ENCODE results near the gene TMEM138.

TMEM138 gene

DNA sequence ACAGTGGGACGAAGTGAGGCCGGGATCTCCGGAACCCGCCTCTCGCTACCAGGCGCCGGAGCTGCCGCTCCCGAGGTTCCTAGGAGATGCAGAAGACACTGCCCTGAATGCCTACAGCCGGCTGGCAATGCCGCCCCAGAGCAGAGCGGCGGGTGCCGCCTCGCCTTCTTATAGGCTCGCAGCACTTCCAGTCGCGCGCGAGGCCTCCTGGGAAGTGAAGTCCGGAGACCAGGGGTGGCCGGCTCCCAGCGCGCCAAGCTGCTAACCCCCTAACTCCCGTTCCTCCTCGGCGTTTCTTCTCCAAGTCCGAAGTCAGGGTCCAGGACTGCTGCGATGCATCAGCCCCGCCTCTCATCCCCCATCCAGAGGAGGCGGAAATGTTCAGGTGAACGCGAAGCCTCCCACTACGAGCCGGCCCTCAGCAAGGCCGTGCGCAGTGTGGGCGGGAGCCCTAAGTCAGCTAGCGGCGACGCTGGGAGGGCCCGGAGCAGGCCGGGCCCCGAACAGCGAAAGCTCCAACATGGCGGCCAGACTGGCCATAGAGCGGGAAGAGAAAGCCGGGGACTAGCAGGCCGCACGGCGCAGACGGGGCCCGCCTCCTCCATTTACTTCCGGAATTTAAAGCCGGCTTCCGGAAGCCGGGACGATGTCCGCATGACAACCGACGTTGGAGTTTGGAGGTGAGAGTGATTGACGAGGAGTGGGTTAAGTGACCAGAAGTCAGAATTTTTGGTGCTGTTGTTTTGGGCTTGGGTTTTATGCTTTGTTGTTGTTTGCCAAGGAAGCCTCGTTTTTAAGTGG, at the start of gene TMEM138, which contains the start of gene CYB561A3:
TMEM138 (plus strand) TSS at position 634 of the 801 bp plus-strand sequence. CDS start 2,017 bp downstream, outside the sequence.
CYB561A3 (minus strand) TSS at position 142 of the 801 bp plus-strand sequence. CDS start 5,169 bp downstream, outside the sequence.
- peaks cover 30% of the 10 kb centered on the region for H3K4me1 Mint-ChIP-seq (ENCODE audit: low read depth)
- H3K27me3 Mint-ChIP-seq (ENCODE audit: low read depth): no peaks in the 10 kb centered on the region
- H3K27ac Mint-ChIP-seq: peak within 1 kb of the TSS; percentile 96
- DNase-seq (ENCODE audit: low spot score): peak; percentile 95
- peaks cover 24% of the 10 kb centered on the region for H3K36me3 Mint-ChIP-seq (ENCODE audit: low read depth)
- no peaks in the 10 kb centered on the region for H3K9me3 Mint-ChIP-seq
- H3K4me3 Mint-ChIP-seq: peak within 1 kb of the TSS; percentile 97

DNA sequence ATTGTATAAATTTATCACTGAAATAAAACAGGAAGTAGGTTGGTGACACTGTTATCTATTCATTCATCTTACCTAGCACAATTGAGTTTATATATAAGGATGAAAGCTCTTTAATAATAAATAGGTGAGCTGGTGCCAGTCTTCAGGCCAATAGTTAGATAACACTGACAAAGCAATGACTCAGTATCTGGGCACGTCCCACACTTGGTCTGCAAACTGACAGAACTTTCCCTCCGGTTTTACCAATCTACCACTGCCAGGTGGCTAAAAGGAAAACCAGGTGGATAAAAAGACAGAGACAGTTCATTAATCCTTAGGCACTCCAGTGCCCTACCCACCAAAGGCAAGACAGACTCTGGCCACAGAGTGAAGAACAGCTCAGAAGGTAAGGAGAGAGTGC, 46.9 kb upstream of the TMEM138 start:
- Mint-ChIP-seq H3K9me3 (no peaks in the 10 kb centered on the region), H3K4me1 (ENCODE audit: low read depth) (no peaks in the 10 kb centered on the region), H3K36me3 (ENCODE audit: low read depth) (peaks cover 49% of the 10 kb centered on the region), H3K27me3 (ENCODE audit: low read depth) (no peaks in the 10 kb centered on the region), H3K4me3 (no peak overlapping the region), H3K27ac (no peak overlapping the region)
- no peak for DNase-seq (ENCODE audit: low spot score)

DNA sequence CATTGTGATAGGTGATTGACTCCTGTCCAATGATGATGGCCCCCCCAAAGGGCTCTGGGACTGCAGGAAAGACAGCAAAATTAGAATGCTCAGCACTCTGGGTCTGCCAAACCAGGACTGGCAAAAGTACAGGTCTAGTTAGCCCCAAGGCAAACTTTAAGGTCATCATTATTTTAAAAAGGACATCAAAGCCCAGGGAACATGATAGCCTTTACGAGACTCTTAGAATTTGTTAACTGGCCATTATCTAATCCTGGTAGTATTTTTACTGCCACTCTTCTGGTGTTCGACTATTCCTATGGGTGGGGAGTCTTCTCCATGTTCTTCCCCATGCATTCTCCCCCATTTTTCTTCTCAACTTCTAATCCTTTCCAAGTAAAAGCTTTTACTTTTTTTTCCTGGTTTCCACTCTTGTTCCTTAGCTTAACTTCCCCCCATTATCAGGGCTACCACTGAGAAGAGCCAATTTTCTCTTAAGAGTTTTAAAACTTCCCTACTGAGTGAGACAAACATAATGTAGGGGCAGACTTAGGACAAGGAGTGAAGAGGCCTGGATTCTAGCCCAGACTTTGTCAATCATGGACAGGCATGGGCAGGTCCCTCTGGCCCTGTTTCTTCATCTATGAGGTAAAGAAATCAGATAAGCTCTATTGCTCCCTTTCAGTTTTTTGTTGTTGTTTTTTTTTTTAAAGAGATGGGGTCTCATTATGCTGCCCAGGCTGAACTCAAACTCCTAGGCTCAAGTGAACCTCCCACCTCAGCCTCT, 36.3 kb upstream of the TMEM138 start:
- Mint-ChIP-seq H3K4me1 (ENCODE audit: low read depth) (peaks cover 11% of the 10 kb centered on the region), H3K27ac (no peak overlapping the region), H3K27me3 (ENCODE audit: low read depth) (no peaks in the 10 kb centered on the region), H3K9me3 (no peaks in the 10 kb centered on the region), H3K36me3 (ENCODE audit: low read depth) (peaks cover 62% of the 10 kb centered on the region), H3K4me3 (no peak overlapping the region)
- no peak for DNase-seq (ENCODE audit: low spot score)

GRCh38 chr11:61327669-61328071, 34.5 kb upstream of the TMEM138 start:
- Mint-ChIP-seq H3K36me3 (ENCODE audit: low read depth) (peaks cover 67% of the 10 kb centered on the region), H3K9me3 (no peaks in the 10 kb centered on the region), H3K27ac (no peak overlapping the region), H3K27me3 (ENCODE audit: low read depth) (no peaks in the 10 kb centered on the region), H3K4me1 (ENCODE audit: low read depth) (peaks cover 25% of the 10 kb centered on the region), H3K4me3 (no peak overlapping the region)
- DNase-seq (ENCODE audit: low spot score): no peak

DNA sequence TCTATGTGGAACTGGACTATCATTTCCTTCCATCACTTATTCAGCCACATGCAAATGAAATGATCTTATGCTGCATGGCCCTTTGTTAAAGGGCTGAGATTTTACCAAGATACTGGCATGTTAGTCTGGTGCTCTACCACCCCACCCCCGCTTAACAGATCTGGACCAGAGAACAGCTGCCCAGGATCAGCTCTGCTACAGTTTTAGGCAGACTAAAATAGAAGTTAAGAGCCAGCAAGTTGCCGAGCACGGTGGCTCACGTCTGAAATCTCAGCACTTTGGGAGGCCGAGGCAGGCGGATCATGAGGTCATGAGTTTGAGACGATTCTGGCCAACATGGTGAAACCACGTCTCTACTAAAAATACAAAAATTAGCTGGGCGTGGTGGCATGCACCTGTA, 33.8 kb upstream of the TMEM138 start:
- peaks cover 61% of the 10 kb centered on the region for H3K36me3 Mint-ChIP-seq (ENCODE audit: low read depth)

GRCh38 chr11:61329871-61330270, 32.3 kb upstream of the TMEM138 start:
- Mint-ChIP-seq H3K27me3 (ENCODE audit: low read depth) (no peaks in the 10 kb centered on the region), H3K36me3 (ENCODE audit: low read depth) (peaks cover 51% of the 10 kb centered on the region), H3K27ac (no peak overlapping the region), H3K4me1 (ENCODE audit: low read depth) (peaks cover 32% of the 10 kb centered on the region), H3K9me3 (no peaks in the 10 kb centered on the region), H3K4me3 (no peak overlapping the region)
- DNase-seq (ENCODE audit: low spot score): no peak

More for the DNA sequence above, 33.8 kb upstream of the TMEM138 start:
- DNase-seq (ENCODE audit: low spot score): no peak
- Mint-ChIP-seq H3K9me3 (no peaks in the 10 kb centered on the region), H3K4me3 (no peak overlapping the region), H3K27me3 (ENCODE audit: low read depth) (no peaks in the 10 kb centered on the region), H3K27ac (no peak overlapping the region), H3K4me1 (ENCODE audit: low read depth) (peaks cover 25% of the 10 kb centered on the region)

DNA sequence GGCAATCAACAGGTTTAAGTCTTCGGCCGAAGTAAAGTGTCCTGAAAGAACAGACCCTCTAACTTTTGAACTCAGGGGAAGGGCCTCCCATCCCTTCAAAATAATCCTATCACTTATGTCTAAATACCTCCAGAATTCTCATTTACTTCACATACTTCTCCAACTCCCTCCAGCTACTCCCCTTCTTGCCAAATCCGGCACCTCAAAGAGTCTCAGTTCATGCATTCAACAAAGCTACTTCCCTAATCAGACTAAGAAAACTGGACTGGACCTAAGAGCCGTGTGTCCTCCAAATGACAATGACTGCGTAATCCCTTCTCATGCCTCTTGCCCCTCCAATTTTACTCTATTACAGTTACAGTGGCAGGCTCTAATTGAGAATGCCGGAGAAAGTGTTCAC, 30.5 kb upstream of the TMEM138 start:
- no peak for DNase-seq (ENCODE audit: low spot score)
- H3K4me1 Mint-ChIP-seq (ENCODE audit: low read depth): peaks cover 40% of the 10 kb centered on the region
- H3K9me3 Mint-ChIP-seq: no peaks in the 10 kb centered on the region
- H3K36me3 Mint-ChIP-seq (ENCODE audit: low read depth): peaks cover 38% of the 10 kb centered on the region
- peak overlapping the region; percentile 96 for H3K27ac Mint-ChIP-seq
- H3K4me3 Mint-ChIP-seq: peak overlapping the region; percentile 93
- H3K27me3 Mint-ChIP-seq (ENCODE audit: low read depth): no peaks in the 10 kb centered on the region

DNA sequence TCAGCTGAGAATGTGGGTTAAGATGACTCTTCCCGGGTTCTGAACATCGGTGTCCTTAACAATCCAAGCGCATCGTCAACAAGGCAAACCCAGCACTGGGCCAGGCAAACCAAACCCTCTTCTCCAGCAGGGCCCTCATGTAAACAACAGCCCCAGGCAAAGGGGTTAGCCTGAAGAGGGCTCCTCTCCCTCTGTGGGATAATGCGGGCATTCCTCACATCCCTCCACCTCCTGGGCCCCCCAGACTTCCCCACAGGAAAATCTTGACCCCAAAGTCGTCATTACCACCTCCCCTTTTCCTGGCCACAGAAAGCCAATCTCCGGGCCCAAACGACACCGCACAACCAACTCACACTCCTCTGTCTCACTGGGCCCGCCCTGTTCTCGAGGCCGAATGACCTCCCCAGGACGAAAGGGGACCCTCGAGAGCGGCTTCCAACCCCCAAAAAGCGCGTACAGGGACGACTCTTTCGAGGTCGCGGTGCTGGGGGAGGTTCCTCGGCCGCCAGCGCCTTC, 29.8 kb upstream of the TMEM138 start:
- H3K9me3 Mint-ChIP-seq: no peaks in the 10 kb centered on the region
- H3K4me3 Mint-ChIP-seq: peak overlapping the region; percentile 93
- peak overlapping the region; percentile 96 for H3K27ac Mint-ChIP-seq
- DNase-seq (ENCODE audit: low spot score): no peak
- H3K27me3 Mint-ChIP-seq (ENCODE audit: low read depth): no peaks in the 10 kb centered on the region
- peaks cover 38% of the 10 kb centered on the region for H3K36me3 Mint-ChIP-seq (ENCODE audit: low read depth)
- peaks cover 44% of the 10 kb centered on the region for H3K4me1 Mint-ChIP-seq (ENCODE audit: low read depth)

DNA sequence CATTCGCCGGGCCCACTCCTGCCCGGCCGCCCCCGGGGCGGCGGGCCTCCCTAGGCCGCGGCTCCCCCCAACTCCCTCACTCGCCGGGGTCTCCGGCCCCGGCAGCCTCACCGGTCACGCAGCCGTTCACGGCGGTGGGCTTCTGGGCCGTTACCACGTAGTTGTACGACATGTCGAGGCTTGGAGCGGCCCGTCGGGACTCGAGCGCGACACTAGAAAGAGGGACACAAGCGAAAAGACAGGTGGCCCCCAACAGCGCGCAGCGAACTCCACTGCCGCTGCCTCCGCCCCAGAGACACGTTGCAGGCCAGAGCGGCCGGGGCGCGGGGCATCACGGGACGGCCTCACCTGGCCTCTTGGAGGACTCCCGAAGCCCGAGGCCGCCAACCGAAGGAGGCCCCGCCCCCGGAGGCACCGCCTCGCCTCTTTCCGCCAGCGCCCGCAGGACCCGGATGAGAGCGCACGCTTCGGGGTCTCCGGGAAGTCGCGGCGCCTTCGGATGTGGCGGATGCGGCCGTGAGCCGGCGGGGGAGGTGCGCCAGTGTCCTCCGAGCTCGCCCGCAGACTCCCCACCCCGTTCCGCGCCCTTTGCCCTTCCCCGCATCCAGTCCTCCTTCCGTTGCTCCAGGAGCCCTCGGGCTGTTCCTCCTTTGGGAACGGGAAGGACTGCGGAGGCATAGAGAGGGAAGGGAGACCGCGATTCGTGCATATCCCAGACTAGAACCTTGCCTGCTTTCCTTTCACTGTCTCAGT, 29.2 kb upstream of the TMEM138 start, which contains the start of the genes DDB1 and TKFC:
DDB1 (minus strand) TSS at position 309 of the 753 bp plus-strand sequence; CDS start at position 172, 137 bp downstream.
TKFC (plus strand) TSS at position 432 of the 753 bp plus-strand sequence. CDS start 1,501 bp downstream, outside the sequence.
- DNase-seq (ENCODE audit: low spot score): peak; percentile 99
- no peaks in the 10 kb centered on the region for H3K9me3 Mint-ChIP-seq
- H3K27ac Mint-ChIP-seq: peak within 1 kb of the TSS; percentile 96
- peak within 1 kb of the TSS; percentile 93 for H3K4me3 Mint-ChIP-seq
- peaks cover 42% of the 10 kb centered on the region for H3K4me1 Mint-ChIP-seq (ENCODE audit: low read depth)
- no peaks in the 10 kb centered on the region for H3K27me3 Mint-ChIP-seq (ENCODE audit: low read depth)
- peaks cover 33% of the 10 kb centered on the region for H3K36me3 Mint-ChIP-seq (ENCODE audit: low read depth)

GRCh38 chr11:61333550-61334433, 28.4 kb upstream of the TMEM138 start:
- H3K4me1 Mint-ChIP-seq (ENCODE audit: low read depth): peaks cover 41% of the 10 kb centered on the region
- peaks cover 31% of the 10 kb centered on the region for H3K36me3 Mint-ChIP-seq (ENCODE audit: low read depth)
- no peaks in the 10 kb centered on the region for H3K9me3 Mint-ChIP-seq
- no peak for DNase-seq (ENCODE audit: low spot score)
- peak overlapping the region; percentile 93 for H3K4me3 Mint-ChIP-seq
- H3K27ac Mint-ChIP-seq: peak overlapping the region; percentile 96
- H3K27me3 Mint-ChIP-seq (ENCODE audit: low read depth): no peaks in the 10 kb centered on the region

DNA sequence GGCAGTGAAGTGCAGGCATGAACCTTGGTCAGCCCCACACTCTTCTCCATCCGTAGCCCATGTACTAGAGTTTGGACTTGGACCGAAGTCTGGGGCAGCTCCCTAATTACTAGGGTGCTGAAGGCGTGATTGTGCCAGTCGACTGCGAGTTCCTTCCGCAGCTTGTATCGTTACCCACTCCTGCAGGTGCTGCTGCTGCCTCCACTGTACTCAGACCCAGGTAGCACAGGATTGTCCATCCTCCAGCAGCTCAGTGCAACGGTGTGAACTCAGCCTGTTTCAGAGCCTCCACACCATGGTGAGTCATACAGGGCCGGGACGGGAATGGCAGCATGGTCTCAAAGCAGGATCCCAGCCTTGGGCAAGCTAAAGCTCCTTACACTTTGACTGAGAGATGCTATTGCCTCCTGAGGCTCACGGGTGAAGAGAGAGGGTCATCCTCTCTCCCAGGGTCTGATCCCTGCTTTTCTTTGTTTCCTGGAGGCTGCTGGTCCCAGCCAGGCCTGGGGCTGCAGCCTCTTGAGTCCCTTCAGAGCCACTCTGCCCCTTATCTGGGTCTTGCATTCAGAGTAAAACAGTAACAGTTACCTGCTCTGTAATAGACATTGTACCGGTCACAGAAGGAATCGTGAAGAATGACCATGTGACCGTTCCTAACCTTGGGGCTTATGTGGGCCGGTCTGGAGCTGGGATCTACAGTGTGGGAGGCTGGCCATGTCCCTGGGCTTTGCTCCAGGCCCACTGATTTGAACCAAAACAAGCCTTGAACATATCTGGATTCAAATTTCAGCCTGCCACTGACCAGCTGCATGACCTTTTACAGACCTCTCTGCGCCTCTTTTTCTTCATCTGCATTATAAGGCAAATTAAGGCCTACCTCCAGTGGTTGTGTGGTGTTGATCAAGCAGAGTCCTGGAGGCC, 27.5 kb upstream of the TMEM138 start:
- peaks cover 24% of the 10 kb centered on the region for H3K36me3 Mint-ChIP-seq (ENCODE audit: low read depth)
- H3K27me3 Mint-ChIP-seq (ENCODE audit: low read depth): no peaks in the 10 kb centered on the region
- H3K27ac Mint-ChIP-seq: peak overlapping the region; percentile 96
- peak overlapping the region; percentile 93 for H3K4me3 Mint-ChIP-seq
- H3K4me1 Mint-ChIP-seq (ENCODE audit: low read depth): peaks cover 37% of the 10 kb centered on the region
- DNase-seq (ENCODE audit: low spot score): no peak
- H3K9me3 Mint-ChIP-seq: no peaks in the 10 kb centered on the region

DNA sequence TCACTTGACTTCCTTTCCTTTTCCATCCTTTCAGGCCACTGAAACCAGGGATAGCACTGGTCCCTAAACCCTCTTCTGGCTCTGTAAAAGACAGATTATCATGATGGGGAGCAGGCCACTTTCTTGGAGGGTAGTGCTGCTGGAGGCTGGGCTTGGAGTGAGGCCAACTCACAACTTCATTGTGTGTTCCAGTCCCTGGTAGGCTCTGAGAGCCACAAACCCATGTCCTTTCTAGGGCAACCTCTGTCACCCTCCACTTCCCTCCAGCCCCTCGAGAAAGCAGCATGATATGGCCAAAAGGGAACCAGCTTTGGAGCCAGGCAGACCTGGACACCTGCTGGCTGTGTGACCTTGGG, 26.8 kb upstream of the TMEM138 start:
- peak overlapping the region; percentile 24 for H3K4me3 Mint-ChIP-seq
- H3K4me1 Mint-ChIP-seq (ENCODE audit: low read depth): peaks cover 34% of the 10 kb centered on the region
- H3K27me3 Mint-ChIP-seq (ENCODE audit: low read depth): no peaks in the 10 kb centered on the region
- peaks cover 19% of the 10 kb centered on the region for H3K36me3 Mint-ChIP-seq (ENCODE audit: low read depth)
- DNase-seq (ENCODE audit: low spot score): no peak
- H3K27ac Mint-ChIP-seq: peak overlapping the region; percentile 62
- no peaks in the 10 kb centered on the region for H3K9me3 Mint-ChIP-seq

Data from T-helper 2 cell treated with Interferon-gamma antibody and Interleukin-4, amounts not matched to agents 5 μg/mL and 100 μg/mL, for 36 hours (primary cell).